SK-N-SH treated with all-trans-retinoic acid at 6 μM for 48 hours (cell line): ENCODE data around the gene SLC25A29.

Source experiments
- ATAC-seq: fragments of 200-7000 bp; cut with Tn5 transposase; 3 replicates; pipeline ENCODE4 v1.9.1; 2020; ENCODE audit warnings: mild to moderate bottlenecking, moderate library complexity
- ARNTL ChIP-seq: fragments of 450-650 bp; formaldehyde crosslinking; IDR thresholded peaks from 2 replicates; pipeline ENCODE4 v1.5.0; 2020; ENCODE audit warnings: low read depth, mild to moderate bottlenecking, moderate library complexity, borderline replicate concordance
- CSDC2 ChIP-seq: fragments of 250-450 bp; sonication (Bioruptor Pico); IDR thresholded peaks from 2 replicates; pipeline ENCODE4 v1.5.0; 2020; ENCODE audit warnings: mild to moderate bottlenecking, moderate library complexity
- ESRRG ChIP-seq: fragments of 250-450 bp; sonication (Bioruptor Pico); IDR thresholded peaks from 2 replicates; pipeline ENCODE4 v1.6.1; 2021; ENCODE audit warnings: mild to moderate bottlenecking
- ISL1 ChIP-seq: fragments of 250-450 bp; sonication (Bioruptor Pico); IDR thresholded peaks from 2 replicates; pipeline ENCODE4 v2.1.2; 2022; ENCODE audit warnings: mild to moderate bottlenecking, moderate library complexity
- OSR1 ChIP-seq: fragments of 250-450 bp; sonication (Bioruptor Pico); IDR thresholded peaks from 2 replicates; pipeline ENCODE4 v1.8.0; 2022; ENCODE audit warnings: moderate library complexity, mild to moderate bottlenecking, inconsistent platforms
- PPARA ChIP-seq: fragments of 250-450 bp; sonication (Bioruptor Pico); IDR thresholded peaks from 2 replicates; pipeline ENCODE4 v1.5.0; 2020; ENCODE audit warnings: mild to moderate bottlenecking, borderline replicate concordance
- SNAI2 ChIP-seq: fragments of 250-450 bp; sonication (Bioruptor Pico); IDR thresholded peaks from 2 replicates; pipeline ENCODE4 v1.5.0; 2020; ENCODE audit warnings: mild to moderate bottlenecking, moderate library complexity
- ZFP30 ChIP-seq: fragments of 450-650 bp; formaldehyde crosslinking; IDR thresholded peaks from 2 replicates; pipeline ENCODE4 v1.5.0; 2022; ENCODE audit warnings: mild to moderate bottlenecking, moderate library complexity
- ZNF565 ChIP-seq: fragments of 450-650 bp; formaldehyde crosslinking; conservative IDR thresholded peaks from 2 replicates; pipeline ENCODE4 v1.5.0; 2020; ENCODE audit warnings: low read depth, mild to moderate bottlenecking, moderate library complexity
- ZNF70 ChIP-seq: fragments of 450-650 bp; formaldehyde crosslinking; IDR thresholded peaks from 2 replicates; pipeline ENCODE4 v1.5.0; 2020; ENCODE audit warnings: mild to moderate bottlenecking, moderate library complexity
- ZNF8 ChIP-seq: fragments of 450-650 bp; formaldehyde crosslinking; IDR thresholded peaks from 2 replicates; pipeline ENCODE4 v1.5.0; 2020; ENCODE audit warnings: mild to moderate bottlenecking, moderate library complexity
- TF ChIP-seq, protein P1 (sequence below): fragments of 250-450 bp; sonication (Bioruptor Pico); IDR thresholded peaks from 2 replicates; pipeline ENCODE4 v1.5.0; 2020; ENCODE audit warnings: mild to moderate bottlenecking, moderate library complexity
- TF ChIP-seq, protein P2 (sequence below): fragments of 250-450 bp; sonication (Bioruptor Pico); IDR thresholded peaks from 2 replicates; pipeline ENCODE4 v1.5.1; 2020; ENCODE audit warnings: low read depth, mild to moderate bottlenecking, moderate library complexity
- TF ChIP-seq, protein P3 (sequence below): fragments of 250-450 bp; sonication (Bioruptor Pico); IDR thresholded peaks from 2 replicates; pipeline ENCODE4 v1.8.0; 2020; ENCODE audit warnings: mild to moderate bottlenecking, moderate library complexity, borderline replicate concordance
- TF ChIP-seq, protein P4 (sequence below): fragments of 250-450 bp; sonication (Bioruptor Pico); IDR thresholded peaks from 2 replicates; pipeline ENCODE4 v1.8.0; 2021; ENCODE audit warnings: low read depth, mild to moderate bottlenecking, moderate library complexity, borderline replicate concordance

SLC25A29 gene

DNA sequence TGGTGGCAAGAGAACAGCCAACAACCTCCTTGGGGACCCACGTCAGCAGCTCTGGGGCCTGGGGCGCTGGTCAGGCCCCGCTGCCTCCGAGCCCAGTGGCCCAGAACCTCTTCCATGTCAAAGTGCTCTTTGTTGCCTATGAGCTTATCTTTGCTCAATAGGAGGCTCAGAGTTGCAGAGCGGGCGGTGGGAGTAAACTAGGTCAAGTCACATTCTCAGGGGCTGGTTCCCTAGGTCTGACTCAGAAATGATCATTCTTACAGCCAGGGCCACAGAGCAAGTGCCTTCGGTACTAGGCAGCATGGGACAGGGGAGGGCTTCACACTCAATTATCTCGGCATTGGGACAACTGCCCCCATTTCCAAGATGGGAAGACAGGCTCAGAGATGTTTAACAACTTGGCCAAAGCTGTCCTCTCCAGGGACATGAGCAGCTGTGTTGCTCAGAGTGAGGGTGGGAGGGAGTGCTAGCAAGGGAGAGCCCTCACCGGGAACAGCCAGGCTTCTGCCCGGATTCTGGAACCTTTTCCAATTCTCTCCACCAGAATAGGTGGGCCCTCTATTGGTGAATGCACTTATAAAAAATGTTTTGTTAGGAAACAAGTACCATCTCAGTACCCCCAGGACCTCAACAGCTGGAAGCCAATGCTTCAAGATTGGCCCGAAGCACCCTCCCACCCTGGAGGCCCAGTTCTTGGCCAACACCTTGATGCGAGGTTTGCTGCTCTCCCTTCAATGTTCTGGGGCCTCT, 11.9 kb downstream of the SLC25A29 start:
- no peak for ATAC-seq
- TF ChIP-seq SNAI2 (CRISPR knock-in tag), result no peak
- TF ChIP-seq OSR1 (CRISPR knock-in tag), result no peak
- TF ChIP-seq ZFP30, result no peak
- TF ChIP-seq, protein P1, sequence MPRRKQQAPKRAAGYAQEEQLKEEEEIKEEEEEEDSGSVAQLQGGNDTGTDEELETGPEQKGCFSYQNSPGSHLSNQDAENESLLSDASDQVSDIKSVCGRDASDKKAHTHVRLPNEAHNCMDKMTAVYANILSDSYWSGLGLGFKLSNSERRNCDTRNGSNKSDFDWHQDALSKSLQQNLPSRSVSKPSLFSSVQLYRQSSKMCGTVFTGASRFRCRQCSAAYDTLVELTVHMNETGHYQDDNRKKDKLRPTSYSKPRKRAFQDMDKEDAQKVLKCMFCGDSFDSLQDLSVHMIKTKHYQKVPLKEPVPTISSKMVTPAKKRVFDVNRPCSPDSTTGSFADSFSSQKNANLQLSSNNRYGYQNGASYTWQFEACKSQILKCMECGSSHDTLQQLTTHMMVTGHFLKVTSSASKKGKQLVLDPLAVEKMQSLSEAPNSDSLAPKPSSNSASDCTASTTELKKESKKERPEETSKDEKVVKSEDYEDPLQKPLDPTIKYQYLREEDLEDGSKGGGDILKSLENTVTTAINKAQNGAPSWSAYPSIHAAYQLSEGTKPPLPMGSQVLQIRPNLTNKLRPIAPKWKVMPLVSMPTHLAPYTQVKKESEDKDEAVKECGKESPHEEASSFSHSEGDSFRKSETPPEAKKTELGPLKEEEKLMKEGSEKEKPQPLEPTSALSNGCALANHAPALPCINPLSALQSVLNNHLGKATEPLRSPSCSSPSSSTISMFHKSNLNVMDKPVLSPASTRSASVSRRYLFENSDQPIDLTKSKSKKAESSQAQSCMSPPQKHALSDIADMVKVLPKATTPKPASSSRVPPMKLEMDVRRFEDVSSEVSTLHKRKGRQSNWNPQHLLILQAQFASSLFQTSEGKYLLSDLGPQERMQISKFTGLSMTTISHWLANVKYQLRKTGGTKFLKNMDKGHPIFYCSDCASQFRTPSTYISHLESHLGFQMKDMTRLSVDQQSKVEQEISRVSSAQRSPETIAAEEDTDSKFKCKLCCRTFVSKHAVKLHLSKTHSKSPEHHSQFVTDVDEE (CRISPR knock-in tag), result no peak
- TF ChIP-seq, protein P2, sequence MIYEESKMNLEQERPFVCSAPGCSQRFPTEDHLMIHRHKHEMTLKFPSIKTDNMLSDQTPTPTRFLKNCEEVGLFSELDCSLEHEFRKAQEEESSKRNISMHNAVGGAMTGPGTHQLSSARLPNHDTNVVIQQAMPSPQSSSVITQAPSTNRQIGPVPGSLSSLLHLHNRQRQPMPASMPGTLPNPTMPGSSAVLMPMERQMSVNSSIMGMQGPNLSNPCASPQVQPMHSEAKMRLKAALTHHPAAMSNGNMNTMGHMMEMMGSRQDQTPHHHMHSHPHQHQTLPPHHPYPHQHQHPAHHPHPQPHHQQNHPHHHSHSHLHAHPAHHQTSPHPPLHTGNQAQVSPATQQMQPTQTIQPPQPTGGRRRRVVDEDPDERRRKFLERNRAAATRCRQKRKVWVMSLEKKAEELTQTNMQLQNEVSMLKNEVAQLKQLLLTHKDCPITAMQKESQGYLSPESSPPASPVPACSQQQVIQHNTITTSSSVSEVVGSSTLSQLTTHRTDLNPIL (CRISPR knock-in tag), result no peak
- TF ChIP-seq PPARA (CRISPR knock-in tag), result no peak
- TF ChIP-seq, protein P3, sequence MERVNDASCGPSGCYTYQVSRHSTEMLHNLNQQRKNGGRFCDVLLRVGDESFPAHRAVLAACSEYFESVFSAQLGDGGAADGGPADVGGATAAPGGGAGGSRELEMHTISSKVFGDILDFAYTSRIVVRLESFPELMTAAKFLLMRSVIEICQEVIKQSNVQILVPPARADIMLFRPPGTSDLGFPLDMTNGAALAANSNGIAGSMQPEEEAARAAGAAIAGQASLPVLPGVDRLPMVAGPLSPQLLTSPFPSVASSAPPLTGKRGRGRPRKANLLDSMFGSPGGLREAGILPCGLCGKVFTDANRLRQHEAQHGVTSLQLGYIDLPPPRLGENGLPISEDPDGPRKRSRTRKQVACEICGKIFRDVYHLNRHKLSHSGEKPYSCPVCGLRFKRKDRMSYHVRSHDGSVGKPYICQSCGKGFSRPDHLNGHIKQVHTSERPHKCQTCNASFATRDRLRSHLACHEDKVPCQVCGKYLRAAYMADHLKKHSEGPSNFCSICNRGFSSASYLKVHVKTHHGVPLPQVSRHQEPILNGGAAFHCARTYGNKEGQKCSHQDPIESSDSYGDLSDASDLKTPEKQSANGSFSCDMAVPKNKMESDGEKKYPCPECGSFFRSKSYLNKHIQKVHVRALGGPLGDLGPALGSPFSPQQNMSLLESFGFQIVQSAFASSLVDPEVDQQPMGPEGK, result no peak
- no peak for TF ChIP-seq CSDC2 (CRISPR knock-in tag)
- TF ChIP-seq, protein P4, sequence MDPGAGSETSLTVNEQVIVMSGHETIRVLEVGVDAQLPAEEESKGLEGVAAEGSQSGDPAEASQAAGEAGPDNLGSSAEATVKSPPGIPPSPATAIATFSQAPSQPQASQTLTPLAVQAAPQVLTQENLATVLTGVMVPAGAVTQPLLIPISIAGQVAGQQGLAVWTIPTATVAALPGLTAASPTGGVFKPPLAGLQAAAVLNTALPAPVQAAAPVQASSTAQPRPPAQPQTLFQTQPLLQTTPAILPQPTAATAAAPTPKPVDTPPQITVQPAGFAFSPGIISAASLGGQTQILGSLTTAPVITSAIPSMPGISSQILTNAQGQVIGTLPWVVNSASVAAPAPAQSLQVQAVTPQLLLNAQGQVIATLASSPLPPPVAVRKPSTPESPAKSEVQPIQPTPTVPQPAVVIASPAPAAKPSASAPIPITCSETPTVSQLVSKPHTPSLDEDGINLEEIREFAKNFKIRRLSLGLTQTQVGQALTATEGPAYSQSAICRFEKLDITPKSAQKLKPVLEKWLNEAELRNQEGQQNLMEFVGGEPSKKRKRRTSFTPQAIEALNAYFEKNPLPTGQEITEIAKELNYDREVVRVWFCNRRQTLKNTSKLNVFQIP (CRISPR knock-in tag), result no peak
- TF ChIP-seq ZNF70 (CRISPR knock-in tag), result no peak
- TF ChIP-seq ISL1 (CRISPR knock-in tag), result no peak
- no peak for TF ChIP-seq ESRRG
- TF ChIP-seq, all 23 proteins: peak for 0

DNA sequence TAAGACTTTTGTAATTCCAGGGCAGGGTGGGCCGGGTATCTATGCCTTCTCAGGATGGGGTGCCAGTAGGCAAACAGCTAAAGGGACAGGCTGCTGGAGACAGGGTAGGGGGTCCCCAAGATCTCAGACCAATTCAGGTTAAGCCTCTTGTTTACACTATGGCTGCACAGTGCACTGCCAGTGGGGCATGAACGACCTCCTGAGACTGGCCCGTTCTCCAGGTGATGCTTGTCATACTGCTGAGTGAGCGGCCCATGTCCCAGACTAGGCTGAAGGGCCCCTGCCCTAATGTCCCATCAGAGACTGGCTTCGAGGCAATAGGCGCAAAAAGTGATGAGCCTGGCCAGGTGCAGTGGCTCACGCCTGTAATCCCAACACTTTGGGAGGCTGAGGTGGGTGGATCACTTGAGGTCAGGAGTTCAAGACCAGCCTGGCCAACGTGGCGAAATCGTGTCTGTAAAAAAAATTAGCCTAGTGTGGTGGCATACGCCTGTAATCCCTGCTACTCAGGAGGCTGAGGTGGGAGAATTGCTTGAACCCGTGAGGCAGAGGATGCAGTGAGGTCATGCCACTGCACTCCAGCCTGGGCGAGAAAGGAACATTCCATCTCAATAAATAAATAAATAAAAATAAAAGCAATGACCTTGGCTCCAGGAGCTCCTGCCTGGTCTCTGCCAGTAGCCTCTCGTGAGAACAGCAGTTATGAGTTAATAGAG, 12.6 kb downstream of the SLC25A29 start:
- ATAC-seq, result no peak
- TF ChIP-seq ARNTL (CRISPR knock-in tag) (no peak), CSDC2 (CRISPR knock-in tag) (no peak), ZNF8 (CRISPR knock-in tag) (no peak), ESRRG (no peak), PPARA (CRISPR knock-in tag) (no peak), OSR1 (CRISPR knock-in tag) (no peak), ZNF565 (CRISPR knock-in tag) (no peak)
- TF ChIP-seq, protein P2 (CRISPR knock-in tag), result no peak
- TF ChIP-seq, protein P1 (CRISPR knock-in tag), result no peak
